K562 (cell line): ENCODE data around the gene PACS1. TPM values are rescaled to one million over a fixed set of nuclear protein-coding genes. Genes with fewer than 3 reads are reported as not detected.

Experiments used
- CBFA2T2 ChIP-seq: fragments of 450-650 bp; conservative IDR thresholded peaks from 2 replicates; pipeline ENCODE4 v1.6.1; 2017; ENCODE audit warnings: mild to moderate bottlenecking
- CREB3L1 ChIP-seq: fragments of 450-650 bp; IDR thresholded peaks from 2 replicates; pipeline ENCODE4 v1.6.1; 2014; ENCODE audit warnings: low read depth, mild to moderate bottlenecking, moderate library complexity, borderline replicate concordance
- CTBP1 ChIP-seq: fragments of 450-650 bp; IDR thresholded peaks from 2 replicates; pipeline ENCODE4 v1.6.1; 2016; ENCODE audit warnings: borderline replicate concordance
- ELF2 ChIP-seq: fragments of 250-450 bp; sonication (Bioruptor Pico); IDR thresholded peaks from 2 replicates; pipeline ENCODE4 v1.5.0; 2021; ENCODE audit warnings: mild to moderate bottlenecking
- HOXB6 ChIP-seq: fragments of 250-450 bp; sonication (Bioruptor Pico); IDR thresholded peaks from 2 replicates; pipeline ENCODE4 v1.5.1; 2022; ENCODE audit warnings: mild to moderate bottlenecking, borderline replicate concordance
- POLR2A ChIP-seq: fragments of 450-650 bp; conservative IDR thresholded peaks from 2 replicates; pipeline ENCODE4 v1.6.1; 2016
- POU5F1 ChIP-seq: fragments of 150-350 bp; IDR thresholded peaks from 2 replicates; pipeline ENCODE4 v1.6.1; 2014; ENCODE audit warnings: borderline replicate concordance, low read length, low read depth, mild to moderate bottlenecking; ENCODE audit not compliant: partially characterized antibody
- PPARD ChIP-seq: fragments of 250-450 bp; sonication (Bioruptor Pico); IDR thresholded peaks from 2 replicates; pipeline ENCODE4 v1.8.0; 2022; ENCODE audit warnings: inconsistent platforms, mild to moderate bottlenecking, moderate library complexity
- SMAD1 ChIP-seq: fragments of 150-350 bp; IDR thresholded peaks from 2 replicates; pipeline ENCODE4 v1.6.1; 2014; ENCODE audit warnings: low read length, low read depth; ENCODE audit not compliant: partially characterized antibody
- SP2 ChIP-seq: IDR thresholded peaks from 2 replicates; pipeline ENCODE4 v1.6.1; 2011; ENCODE audit warnings: mild to moderate bottlenecking, low read depth, low read length, moderate library complexity; ENCODE audit not compliant: poor library complexity, severe bottlenecking; ENCODE audit errors: extremely low read depth
- TBL1XR1 ChIP-seq, 2 experiments: IDR thresholded peaks; 2 replicates each; pipeline ENCODE4 v1.6.1; 2012; ENCODE audit warnings: improper control_type of control experiment in 2 of 2, low read length in 2 of 2, mild to moderate bottlenecking in 1 of 2
- THAP7 ChIP-seq: fragments of 250-450 bp; sonication (Bioruptor Pico); IDR thresholded peaks from 2 replicates; pipeline ENCODE4 v1.5.0; 2021
- polyA plus RNA-seq, 8 experiments: library from polyadenylated mRNA; depleted of rRNA in 4 of 8; stranded (reverse) in 5 of 8; unstranded in 3 of 8; fragments of >200 nt; fragmentation: Nextera tagmentation in 2 of 8; fragmentation: Illumina TruSeq in 1 of 8; extraction: Ambion mirVana in 2 of 8; extraction: Trizol in 1 of 8; gene quantifications; 2 replicates each; pipeline versions ENCODE4 v1.2.1 to v1.2.3, GENCODE V29; 2011 to 2014; ENCODE audit warnings: inconsistent platforms in 1 of 8, missing spikeins in 1 of 8
- total RNA-seq, 7 experiments: library from RNA; depleted of rRNA in 6 of 7; stranded (reverse); fragments of >200 nt in 6 of 7; fragmentation: Illumina TruSeq in 2 of 7; extraction: Trizol in 2 of 7; gene quantifications; 2 replicates each; pipeline versions ENCODE4 v1.2.1 to v1.2.3, GENCODE V29; 2011 to 2021; ENCODE audit warnings: low replicate concordance in 1 of 7
- TF ChIP-seq, protein P1 (sequence below), 2 experiments: fragments of 450-650 bp in 1 of 2; sonication (generic) in 1 of 2; formaldehyde crosslinking in 1 of 2; IDR thresholded peaks; 2 replicates each; pipeline versions ENCODE4 v1.7.1 to v1.9.0; 2016 to 2022; ENCODE audit warnings: inconsistent platforms in 1 of 2, mild to moderate bottlenecking in 1 of 2, missing genetic modification reagents in 1 of 2

Gene PACS1
- total and polyA plus RNA-seq, 9 of the 15 experiments (the other 6 are each of a cell fraction or from before 2014, with no cell fraction given) = 0.34 to 28.1 (median 8.5) TPM

GRCh38 chr11:66068923-66069714 lies 953 bp upstream of the PACS1 start (continued):
- no peak for TF ChIP-seq CREB3L1
- no peak for TF ChIP-seq TBL1XR1 (IDR thresholded peaks at IDR 0.05; ENCODE audit: low read length in 2 of 2)
- no peak for TF ChIP-seq THAP7
- TF ChIP-seq SP2 = no peak
- no peak for TF ChIP-seq CBFA2T2
- TF ChIP-seq CTBP1 = peak; percentile 23; the same call in 1 of the 2 replicates
- TF ChIP-seq POU5F1 = no peak
- TF ChIP-seq ELF2 (CRISPR knock-in tag) = 0 out of 2 replicates have a peak, but pooled peaks have one; percentile 10
- TF ChIP-seq SMAD1 = no peak
- TF ChIP-seq PPARD (CRISPR knock-in tag) = no peak
- TF ChIP-seq HOXB6 (CRISPR knock-in tag) = no peak
- TF ChIP-seq POLR2A = peak; percentile 68; the same call in 1 of the 2 replicates
- TF ChIP-seq, protein P1, sequence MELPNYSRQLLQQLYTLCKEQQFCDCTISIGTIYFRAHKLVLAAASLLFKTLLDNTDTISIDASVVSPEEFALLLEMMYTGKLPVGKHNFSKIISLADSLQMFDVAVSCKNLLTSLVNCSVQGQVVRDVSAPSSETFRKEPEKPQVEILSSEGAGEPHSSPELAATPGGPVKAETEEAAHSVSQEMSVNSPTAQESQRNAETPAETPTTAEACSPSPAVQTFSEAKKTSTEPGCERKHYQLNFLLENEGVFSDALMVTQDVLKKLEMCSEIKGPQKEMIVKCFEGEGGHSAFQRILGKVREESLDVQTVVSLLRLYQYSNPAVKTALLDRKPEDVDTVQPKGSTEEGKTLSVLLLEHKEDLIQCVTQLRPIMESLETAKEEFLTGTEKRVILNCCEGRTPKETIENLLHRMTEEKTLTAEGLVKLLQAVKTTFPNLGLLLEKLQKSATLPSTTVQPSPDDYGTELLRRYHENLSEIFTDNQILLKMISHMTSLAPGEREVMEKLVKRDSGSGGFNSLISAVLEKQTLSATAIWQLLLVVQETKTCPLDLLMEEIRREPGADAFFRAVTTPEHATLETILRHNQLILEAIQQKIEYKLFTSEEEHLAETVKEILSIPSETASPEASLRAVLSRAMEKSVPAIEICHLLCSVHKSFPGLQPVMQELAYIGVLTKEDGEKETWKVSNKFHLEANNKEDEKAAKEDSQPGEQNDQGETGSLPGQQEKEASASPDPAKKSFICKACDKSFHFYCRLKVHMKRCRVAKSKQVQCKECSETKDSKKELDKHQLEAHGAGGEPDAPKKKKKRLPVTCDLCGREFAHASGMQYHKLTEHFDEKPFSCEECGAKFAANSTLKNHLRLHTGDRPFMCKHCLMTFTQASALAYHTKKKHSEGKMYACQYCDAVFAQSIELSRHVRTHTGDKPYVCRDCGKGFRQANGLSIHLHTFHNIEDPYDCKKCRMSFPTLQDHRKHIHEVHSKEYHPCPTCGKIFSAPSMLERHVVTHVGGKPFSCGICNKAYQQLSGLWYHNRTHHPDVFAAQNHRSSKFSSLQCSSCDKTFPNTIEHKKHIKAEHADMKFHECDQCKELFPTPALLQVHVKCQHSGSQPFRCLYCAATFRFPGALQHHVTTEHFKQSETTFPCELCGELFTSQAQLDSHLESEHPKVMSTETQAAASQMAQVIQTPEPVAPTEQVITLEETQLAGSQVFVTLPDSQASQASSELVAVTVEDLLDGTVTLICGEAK (IDR thresholded peaks at IDR 0.05) = no peak
- TF ChIP-seq, protein P1 (CRISPR knock-in tag; IDR thresholded peaks at IDR 0.05) = no peak
